Measurements from ENCODE around the gene EIF4B. TPM values are rescaled to one million over a fixed set of nuclear protein-coding genes. Genes with fewer than 3 reads are reported as not detected.

Gene EIF4B
- total RNA-seq, 1 experiment from 2014 or later, result 713 TPM

DNA sequence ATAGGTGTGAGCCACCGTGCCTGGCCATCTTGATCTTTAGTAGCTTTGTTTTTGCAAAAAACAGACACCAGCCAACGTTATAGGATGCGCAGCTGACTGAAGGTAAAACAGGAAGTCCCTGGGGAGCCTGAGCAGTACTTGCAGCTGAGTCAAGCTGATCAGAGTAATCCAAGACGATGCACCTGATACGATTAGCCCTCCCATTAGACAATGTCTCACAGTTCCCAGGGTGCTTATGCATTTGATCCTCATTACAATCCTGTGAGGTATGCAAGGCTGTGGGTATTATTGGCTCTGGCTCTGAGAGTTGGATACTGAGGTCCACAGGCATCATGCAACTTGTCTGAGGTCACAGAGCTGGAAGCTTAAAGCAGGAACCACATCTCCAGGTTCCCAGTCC is 49.3 kb upstream of the EIF4B start:
- Mint-ChIP-seq H3K27ac (peak overlapping the region in 2 of 3 experiments; percentile 18 to 81; a peak in 1 of 7 replicates), H3K9me3 (no peaks in the 10 kb centered on the region), H3K4me1 (peaks cover 8 to 9% of the 10 kb centered on the region in 2 experiments; a peak in 3 of 4 replicates), H3K27me3 (ENCODE audit: low read depth) (no peaks in the 10 kb centered on the region; the same call in none of the 2 replicates), H3K4me3 (peak overlapping the region in 1 of 2 experiments; percentile 17; a peak in 1 of 5 replicates), H3K36me3 (ENCODE audit: insufficient read depth in 1 of 3, low read depth in 3 of 3) (peaks cover 9 to 14% (median 12%) of the 10 kb centered on the region in 3 experiments; a peak in 6 of 7 replicates)
- Histone ChIP-seq H2AFZ (ENCODE audit: low read length) (no peak overlapping the region), H4K20me1 (ENCODE audit: control insufficient read depth, insufficient read depth, insufficient read length) (no peaks in the 10 kb centered on the region), H2AK5ac (ENCODE audit: insufficient read length, low read length) (no peak overlapping the region), H4K5ac (ENCODE audit: insufficient read length, low read depth, low read length) (no peak overlapping the region), H2BK120ac (ENCODE audit: low read depth, low read length, poor library complexity, severe bottlenecking) (no peak overlapping the region), H3K14ac (ENCODE audit: insufficient read depth, low read length) (no peak overlapping the region), H3K27ac (ENCODE audit: insufficient read length, low read depth, low read length) (no peak overlapping the region), H3K23ac (ENCODE audit: insufficient read length, low read depth, low read length) (no peak overlapping the region), H3K27me3 (ENCODE audit: insufficient read depth, low read length) (no peaks in the 10 kb centered on the region), H3K9me3 (ENCODE audit: control insufficient read depth, low read depth, low read length) (no peaks in the 10 kb centered on the region), H3K9ac (ENCODE audit: extremely low read depth, insufficient read length, low read length) (no peak overlapping the region), H3K79me2 (ENCODE audit: insufficient read depth, low read length) (no peaks in the 10 kb centered on the region), H4K8ac (replicated peaks; ENCODE audit: insufficient read length, low read depth, low read length) (no peak overlapping the region), H2BK12ac (ENCODE audit: insufficient read length, low read depth, low read length) (no peak overlapping the region), H4K91ac (ENCODE audit: insufficient read length, low read depth, low read length) (no peak overlapping the region), H3K56ac (ENCODE audit: insufficient read length, low read depth, low read length) (no peak overlapping the region), H3K4me2 (ENCODE audit: insufficient read depth, insufficient read length, low read length) (no peak overlapping the region), H3K18ac (ENCODE audit: insufficient read length, low read depth, low read length) (no peak overlapping the region), H3K79me1 (ENCODE audit: insufficient read depth, low read depth, low read length, poor library complexity, severe bottlenecking) (no peaks in the 10 kb centered on the region), H2BK15ac (ENCODE audit: low read depth, low read length) (no peak overlapping the region), H3K4ac (ENCODE audit: low read depth, low read length) (no peak overlapping the region), H2BK20ac (ENCODE audit: low read depth, low read length, poor library complexity, severe bottlenecking) (no peak overlapping the region), H3K4me1 (ENCODE audit: insufficient read depth, low read length) (no peaks in the 10 kb centered on the region), H3T11ph (ENCODE audit: low read length) (no peak overlapping the region), H3K23me2 (ENCODE audit: insufficient read length, low read depth, low read length, poor library complexity, severe bottlenecking) (no peaks in the 10 kb centered on the region), H2BK5ac (ENCODE audit: insufficient read length, low read length) (no peak overlapping the region)
- WGBS (ENCODE audit: extremely low coverage, insufficient read length, low lambda C conversion rate), result no CpG with 5 or more reads among the region's 5 CpGs
- TF ChIP-seq, protein P1, sequence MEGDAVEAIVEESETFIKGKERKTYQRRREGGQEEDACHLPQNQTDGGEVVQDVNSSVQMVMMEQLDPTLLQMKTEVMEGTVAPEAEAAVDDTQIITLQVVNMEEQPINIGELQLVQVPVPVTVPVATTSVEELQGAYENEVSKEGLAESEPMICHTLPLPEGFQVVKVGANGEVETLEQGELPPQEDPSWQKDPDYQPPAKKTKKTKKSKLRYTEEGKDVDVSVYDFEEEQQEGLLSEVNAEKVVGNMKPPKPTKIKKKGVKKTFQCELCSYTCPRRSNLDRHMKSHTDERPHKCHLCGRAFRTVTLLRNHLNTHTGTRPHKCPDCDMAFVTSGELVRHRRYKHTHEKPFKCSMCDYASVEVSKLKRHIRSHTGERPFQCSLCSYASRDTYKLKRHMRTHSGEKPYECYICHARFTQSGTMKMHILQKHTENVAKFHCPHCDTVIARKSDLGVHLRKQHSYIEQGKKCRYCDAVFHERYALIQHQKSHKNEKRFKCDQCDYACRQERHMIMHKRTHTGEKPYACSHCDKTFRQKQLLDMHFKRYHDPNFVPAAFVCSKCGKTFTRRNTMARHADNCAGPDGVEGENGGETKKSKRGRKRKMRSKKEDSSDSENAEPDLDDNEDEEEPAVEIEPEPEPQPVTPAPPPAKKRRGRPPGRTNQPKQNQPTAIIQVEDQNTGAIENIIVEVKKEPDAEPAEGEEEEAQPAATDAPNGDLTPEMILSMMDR (conservative IDR thresholded peaks at IDR 0.05), result no peak
- no peak for DNase-seq
